WERI-Rb-1 (cell line): ENCODE results near the gene MPDU1.

ENCODE experiments used
- DNase-seq: peaks from one replicate; pipeline ENCODE4 v3.0.0-alpha.2; 2020
- H3K27ac ChIP-seq: fragments of 250-450 bp; sonication (Bioruptor Pico); 2 replicates; pipeline ENCODE4 v1.5.1; 2020; ENCODE audit warnings: mild to moderate bottlenecking, moderate library complexity
- H3K27me3 ChIP-seq: fragments of 250-450 bp; sonication (Bioruptor Pico); 2 replicates; pipeline ENCODE4 v1.5.1; 2021; ENCODE audit warnings: mild to moderate bottlenecking, low read depth, moderate library complexity; ENCODE audit not compliant: insufficient read depth, severe bottlenecking
- H3K36me3 ChIP-seq: fragments of 250-450 bp; sonication (Bioruptor Pico); 2 replicates; pipeline ENCODE4 v1.5.1; 2020; ENCODE audit warnings: mild to moderate bottlenecking, moderate library complexity
- H3K4me3 ChIP-seq: 2 replicates; pipeline ENCODE4 v1.5.1; 2011; ENCODE audit warnings: low read depth, mild to moderate bottlenecking, control low read depth, low read length
- H3K9me3 ChIP-seq: fragments of 250-450 bp; sonication (Bioruptor Pico); 2 replicates; pipeline ENCODE4 v1.5.1; 2021; ENCODE audit warnings: mild to moderate bottlenecking, moderate library complexity; ENCODE audit not compliant: severe bottlenecking
- CTCF ChIP-seq: IDR thresholded peaks from 2 replicates; pipeline ENCODE4 v1.5.1; 2011; ENCODE audit warnings: low read depth, mild to moderate bottlenecking, control low read depth, inconsistent platforms, low read length

Gene MPDU1

GRCh38 chr17:7583253-7584109, at the start of gene MPDU1:
Gene MPDU1 (plus strand): TSS chr17:7583852. CDS start chr17:7583863, 11 bp downstream.
- Histone ChIP-seq H3K27me3 (no peaks in the 10 kb centered on the region), H3K9me3 (peaks cover 5% of the 10 kb centered on the region), H3K4me3 (peak within 1 kb of the TSS; percentile 53), H3K27ac (peak within 1 kb of the TSS; percentile 97), H3K36me3 (peaks cover 48% of the 10 kb centered on the region)
- DNase-seq = peak; percentile 97
- no peak for TF ChIP-seq CTCF

DNA sequence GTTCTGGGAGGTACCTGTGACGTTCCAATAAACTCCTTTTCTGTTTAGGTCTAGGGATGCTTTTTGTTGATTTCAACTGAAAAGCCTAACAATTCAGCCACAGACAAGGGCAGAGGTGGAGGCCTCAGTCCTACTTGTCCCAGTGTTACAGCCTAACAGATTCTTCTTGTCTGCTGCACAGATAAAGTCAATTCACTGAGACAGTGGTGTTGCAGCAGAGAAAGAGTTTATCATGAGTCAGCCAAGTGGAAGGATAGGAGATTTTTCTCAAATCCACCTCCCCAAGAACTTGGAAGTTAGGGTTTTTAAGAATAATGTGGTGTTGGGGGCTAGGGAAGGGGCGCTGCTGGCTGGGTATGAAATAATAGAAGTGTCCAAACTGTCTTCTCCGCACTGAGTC, 45.6 kb upstream of the MPDU1 start:
- no peak for TF ChIP-seq CTCF
- H3K36me3 ChIP-seq = no peaks in the 10 kb centered on the region
- no peak overlapping the region for H3K27ac ChIP-seq
- H3K27me3 ChIP-seq = no peaks in the 10 kb centered on the region
- DNase-seq = no peak
- H3K9me3 ChIP-seq = no peaks in the 10 kb centered on the region
- H3K4me3 ChIP-seq = no peak overlapping the region

- Histone ChIP-seq H3K36me3 (no peaks in the 10 kb centered on the region), H3K4me3 (no peak overlapping the region), H3K27me3 (no peaks in the 10 kb centered on the region), H3K9me3 (no peaks in the 10 kb centered on the region), H3K27ac (no peak overlapping the region)
- no peak for DNase-seq
- TF ChIP-seq CTCF = no peak
Observed at GRCh38 chr17:7538891-7539545, 44.6 kb upstream of the MPDU1 start.

DNA sequence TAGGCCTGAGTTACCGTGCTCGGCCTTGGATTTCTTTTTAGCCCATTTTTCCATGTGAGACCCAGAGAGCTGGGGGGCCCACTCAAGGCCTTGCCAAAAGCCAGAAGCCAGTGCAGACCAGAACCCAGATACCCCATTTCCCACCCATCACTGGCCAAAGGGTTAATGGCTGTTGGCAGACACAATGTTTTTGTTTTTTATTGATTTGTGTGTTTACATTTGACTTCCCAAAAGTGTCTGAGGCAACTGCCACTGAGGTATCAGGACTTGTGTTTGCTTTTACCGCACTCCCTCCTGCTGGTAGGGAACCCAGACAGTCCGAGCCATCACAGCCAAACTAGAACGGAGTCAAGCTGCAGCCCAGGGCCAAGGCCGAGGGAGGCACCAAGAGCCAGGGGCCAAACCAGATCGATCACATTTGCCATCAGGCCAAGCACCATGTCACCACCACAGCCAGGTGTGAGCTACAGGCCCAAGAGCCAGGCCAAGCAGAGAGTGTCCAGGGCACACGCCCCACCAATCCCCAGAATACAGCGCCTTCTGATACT, 42.5 kb upstream of the MPDU1 start:
- no peak for DNase-seq
- no peaks in the 10 kb centered on the region for H3K9me3 ChIP-seq
- TF ChIP-seq CTCF = no peak
- no peaks in the 10 kb centered on the region for H3K36me3 ChIP-seq
- no peaks in the 10 kb centered on the region for H3K27me3 ChIP-seq
- no peak overlapping the region for H3K27ac ChIP-seq
- H3K4me3 ChIP-seq = no peak overlapping the region

- Histone ChIP-seq H3K36me3 (no peaks in the 10 kb centered on the region), H3K27ac (no peak overlapping the region), H3K27me3 (no peaks in the 10 kb centered on the region), H3K9me3 (no peaks in the 10 kb centered on the region), H3K4me3 (no peak overlapping the region)
- no peak for TF ChIP-seq CTCF
- no peak for DNase-seq
Observed at GRCh38 chr17:7544911-7545310, 38.7 kb upstream of the MPDU1 start.
